NOMO-1 treated with dmso at 0.1 percent for 144 hours (cell line): Measurements from ENCODE around the gene DIAPH3.

Experiments
- DNase-seq: peaks from one replicate; lab custom pipeline; 2025; ENCODE audit not compliant: unreplicated experiment; lab: John Stamatoyannopoulos, UW

DIAPH3 gene

DNA sequence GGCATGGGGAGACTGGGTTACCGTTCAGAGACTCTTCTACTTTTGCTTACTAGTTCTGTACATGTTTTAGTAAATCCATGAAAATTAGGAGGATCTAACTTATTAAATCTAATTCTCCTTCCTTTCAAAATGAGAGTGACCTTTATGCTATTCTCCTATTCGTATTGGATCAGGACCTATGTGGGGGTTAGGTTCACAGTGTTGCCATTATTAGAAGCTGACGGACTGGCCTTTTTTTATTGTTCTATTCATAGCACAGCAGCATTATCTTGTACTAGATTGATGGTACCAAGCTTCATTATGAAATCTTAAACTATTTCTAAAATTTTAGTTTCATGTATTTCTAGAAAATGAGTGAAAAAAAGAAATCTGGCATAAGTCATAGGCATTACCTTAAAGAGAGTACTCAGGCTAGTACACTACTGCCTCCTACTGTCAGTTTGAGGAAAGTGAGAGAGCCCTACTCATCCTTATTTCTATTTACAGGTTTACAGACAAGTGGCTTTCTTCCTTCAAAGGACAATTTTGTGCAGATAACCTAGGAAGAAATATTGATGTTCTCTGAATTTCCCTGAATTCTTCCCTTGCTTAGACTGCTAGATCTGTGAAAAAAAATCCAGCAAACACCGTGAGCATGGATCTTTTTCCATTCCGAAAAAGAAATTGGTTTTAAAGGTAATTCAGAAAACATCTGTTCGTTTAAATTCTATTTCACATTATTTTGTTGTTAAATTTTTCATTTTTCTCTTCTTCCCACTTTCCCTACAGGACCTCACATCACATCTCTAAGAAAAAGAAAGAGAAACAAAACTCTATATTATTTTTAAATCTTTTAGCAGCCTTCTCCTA lies 485.5 kb downstream of the DIAPH3 start:
- DNase-seq = no peak

DNA sequence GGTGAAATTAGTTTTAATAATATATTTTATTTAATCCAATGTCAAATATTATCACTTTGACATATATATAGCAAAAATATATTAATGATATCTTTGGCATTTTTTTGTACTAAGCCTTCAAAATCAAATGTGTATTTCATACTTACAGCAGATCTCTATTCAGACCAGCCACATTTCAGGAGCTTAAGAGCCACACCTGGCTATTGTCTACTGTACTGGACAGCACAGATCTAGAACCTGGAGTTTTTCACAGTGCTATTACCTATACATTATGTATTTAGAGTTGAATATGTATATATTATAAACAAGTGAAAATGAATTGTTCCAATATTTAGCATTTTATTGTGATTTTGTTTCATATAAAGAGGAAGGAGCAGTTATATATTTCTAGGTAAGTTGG lies 486.3 kb downstream of the DIAPH3 start:
- DNase-seq = no peak

DNA sequence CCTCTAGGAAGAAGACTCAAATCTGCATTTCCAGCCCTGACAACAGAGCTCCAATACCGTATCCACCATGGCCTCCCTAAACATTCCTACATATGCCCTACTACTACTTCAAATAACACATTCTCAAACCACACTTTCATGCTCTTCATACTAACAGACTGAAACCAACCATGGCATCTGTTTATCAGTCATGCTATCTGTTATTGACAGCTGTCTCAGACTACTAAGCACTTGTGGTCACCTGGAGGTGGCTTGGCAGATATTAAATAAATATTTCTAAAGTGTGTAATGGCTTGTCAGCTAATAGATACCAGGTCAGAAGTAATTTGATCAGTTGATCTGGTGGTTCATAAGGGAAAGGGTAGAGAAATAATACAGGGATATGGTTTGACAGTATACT lies 489.1 kb downstream of the DIAPH3 start:
- no peak for DNase-seq

DNA sequence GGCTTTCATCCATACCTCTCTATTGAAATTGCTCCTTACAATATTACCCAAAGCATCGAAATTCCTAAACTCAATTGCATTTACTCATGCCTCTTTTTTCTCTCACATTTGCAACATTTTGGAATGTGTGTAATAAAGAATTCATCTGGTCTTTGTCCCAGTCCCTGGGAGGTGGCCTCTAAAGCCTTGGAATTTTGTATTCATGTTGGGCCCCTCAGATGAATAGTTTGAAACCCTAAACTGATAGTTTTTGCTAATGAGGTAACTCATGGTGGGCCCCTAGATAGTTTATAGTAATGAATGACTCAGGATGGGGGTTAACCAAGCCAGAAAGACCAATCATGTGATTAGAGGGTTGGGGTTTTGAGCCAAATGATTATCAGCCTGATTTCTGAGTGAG lies 490.4 kb downstream of the DIAPH3 start:
- DNase-seq = no peak

DNA sequence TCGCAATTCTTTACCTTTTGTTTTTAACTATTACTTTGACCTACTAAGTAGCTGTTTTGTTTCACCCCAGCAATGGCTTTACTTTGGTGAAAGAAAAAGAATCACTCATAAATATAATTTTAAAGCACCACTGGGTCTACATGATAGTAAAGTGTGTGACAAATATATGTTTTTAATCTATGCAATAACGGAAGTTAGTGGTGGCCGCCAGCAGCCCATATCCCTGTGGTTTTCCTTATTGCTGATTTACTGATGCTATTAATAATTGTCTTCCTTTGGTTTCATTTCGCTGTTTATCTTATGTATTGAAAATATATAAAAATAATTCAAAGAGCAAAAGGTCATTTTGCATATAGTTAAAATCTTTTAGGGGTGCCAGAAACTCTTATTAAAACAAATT lies 491.3 kb downstream of the DIAPH3 start:
- DNase-seq = no peak

DNA sequence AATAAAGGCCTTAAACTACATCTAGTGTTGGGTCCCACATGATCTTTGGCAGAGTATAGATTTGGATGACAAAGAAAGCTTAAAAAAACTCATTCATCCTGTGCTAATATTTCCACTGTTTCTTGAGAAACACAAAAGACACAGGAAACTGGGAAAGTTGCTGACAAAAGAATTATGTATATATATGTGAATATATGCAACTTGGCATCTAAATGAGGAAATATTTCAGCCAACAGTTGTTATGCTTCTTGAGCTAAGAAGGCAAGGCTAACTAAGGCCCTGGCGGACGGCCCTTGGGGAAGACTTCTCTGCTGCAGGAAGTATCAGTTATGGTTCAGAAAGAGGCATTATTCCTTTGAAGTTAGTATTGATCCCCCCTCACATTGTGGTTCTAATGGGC lies 491.8 kb downstream of the DIAPH3 start:
- DNase-seq = no peak

DNA sequence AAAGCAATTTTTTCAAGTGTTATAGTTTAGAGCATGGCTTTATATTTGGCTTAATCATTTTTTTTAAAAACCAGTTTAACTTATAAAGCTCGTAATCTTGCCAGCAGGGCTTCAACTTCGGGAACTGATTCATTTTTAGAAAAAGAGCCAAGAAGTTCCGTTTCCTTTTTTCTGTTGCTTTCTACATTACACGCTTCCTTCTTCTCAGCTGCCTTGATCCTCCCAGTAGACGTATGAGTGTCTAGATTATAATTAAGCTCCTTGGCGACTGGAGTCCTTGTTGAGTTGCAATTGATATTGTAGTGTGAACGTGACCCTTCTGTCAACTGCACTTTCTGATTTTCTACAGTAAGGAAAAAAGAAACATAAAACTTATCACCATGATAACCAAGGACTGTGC lies 497.2 kb downstream of the DIAPH3 start:
- peak; percentile 60 for DNase-seq

DNA sequence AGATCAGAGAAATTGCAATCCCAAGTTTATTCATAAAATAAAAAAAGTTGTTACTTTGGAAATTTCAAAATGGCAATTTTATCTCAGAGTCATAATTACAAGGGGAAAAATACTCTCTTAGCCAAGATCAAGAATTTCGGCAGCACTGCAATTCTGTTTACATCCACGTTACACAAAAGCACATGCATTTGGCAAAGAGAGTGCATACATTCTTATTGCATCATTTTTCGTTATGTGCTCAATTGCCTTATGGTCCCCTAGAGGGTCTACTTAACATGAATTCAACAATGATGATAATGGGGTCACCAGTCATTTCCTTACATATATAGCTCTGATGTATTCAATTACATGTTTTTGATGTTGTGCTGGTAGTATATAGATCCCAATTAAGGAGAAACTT lies 498.0 kb downstream of the DIAPH3 start:
- no peak for DNase-seq

DNA sequence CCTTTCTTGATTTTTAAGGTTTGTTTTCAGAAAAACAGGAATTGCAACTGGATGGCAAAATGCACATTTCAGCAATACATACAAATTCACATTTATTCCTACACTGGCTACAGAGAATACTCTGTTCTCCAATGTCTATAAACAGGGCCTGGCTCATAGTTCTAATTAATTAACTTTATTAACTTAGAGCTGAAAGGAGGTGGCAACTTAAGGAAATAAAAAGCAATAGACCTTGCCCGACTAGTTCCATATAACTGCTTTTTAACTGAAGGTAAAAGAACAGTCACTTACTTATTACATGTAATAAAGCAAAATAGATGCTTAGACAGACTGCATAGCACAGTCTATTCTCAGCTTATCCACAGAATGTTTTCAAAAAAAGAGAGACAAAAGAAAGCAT lies 498.5 kb downstream of the DIAPH3 start:
- DNase-seq = no peak

DNA sequence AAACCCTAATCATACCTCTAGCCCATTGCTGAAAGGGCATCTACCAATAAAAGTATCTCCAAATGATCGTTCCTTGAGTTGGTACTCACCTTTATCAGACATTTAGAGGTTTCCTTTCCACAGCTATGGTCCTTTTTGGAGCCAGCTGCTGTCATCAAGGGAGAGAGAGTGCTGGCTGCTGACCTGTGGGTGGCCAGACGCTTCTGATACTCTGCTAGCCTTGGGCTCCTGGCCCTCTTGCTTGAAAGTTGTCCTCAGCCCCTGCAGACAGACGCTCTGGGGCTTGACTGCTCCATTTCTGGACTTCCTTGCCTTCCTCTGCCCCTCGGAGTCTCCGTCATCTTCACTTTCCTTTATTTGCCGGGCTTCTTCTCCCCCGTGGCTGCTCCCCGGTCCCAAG lies 499.1 kb downstream of the DIAPH3 start:
- no peak for DNase-seq

DNA sequence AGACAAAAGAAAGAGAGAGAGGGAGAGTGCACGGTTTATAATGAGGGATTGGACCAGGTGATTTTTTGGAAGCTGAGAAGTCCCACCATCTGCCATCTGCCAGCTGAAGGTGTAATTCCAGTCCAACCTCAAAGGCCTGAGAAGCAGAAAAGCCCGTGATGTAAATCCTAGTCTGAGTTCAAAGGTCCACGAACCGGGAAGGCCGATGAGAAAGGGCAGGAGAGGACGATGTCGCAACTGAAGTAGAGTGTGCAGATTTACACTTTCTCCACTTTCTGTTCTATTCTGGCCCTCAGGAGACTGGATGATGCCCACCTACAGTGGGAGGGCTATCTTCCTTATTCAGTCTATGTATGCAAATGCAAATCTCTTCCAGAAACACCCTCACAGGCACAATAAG lies 500.0 kb downstream of the DIAPH3 start:
- DNase-seq = no peak

DNA sequence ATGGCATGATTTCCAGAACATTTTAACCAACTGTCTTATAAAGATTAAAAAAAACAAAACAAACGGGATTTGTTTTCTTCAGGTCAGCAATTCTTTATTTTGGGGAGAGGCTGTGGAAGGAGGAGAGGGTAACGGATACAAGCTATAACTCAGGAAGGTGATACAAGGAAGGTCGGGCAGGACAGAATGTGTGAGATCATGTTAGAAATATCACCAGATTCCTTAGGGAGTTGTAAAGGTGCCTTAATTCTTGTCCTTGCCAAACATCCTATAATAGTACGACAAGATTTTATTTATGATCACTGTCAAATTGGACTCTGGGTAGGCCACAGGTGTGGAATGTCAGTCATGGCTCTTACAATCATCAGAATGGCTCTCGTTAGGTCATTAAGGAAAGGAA lies 503.1 kb downstream of the DIAPH3 start:
- DNase-seq = no peak

DNA sequence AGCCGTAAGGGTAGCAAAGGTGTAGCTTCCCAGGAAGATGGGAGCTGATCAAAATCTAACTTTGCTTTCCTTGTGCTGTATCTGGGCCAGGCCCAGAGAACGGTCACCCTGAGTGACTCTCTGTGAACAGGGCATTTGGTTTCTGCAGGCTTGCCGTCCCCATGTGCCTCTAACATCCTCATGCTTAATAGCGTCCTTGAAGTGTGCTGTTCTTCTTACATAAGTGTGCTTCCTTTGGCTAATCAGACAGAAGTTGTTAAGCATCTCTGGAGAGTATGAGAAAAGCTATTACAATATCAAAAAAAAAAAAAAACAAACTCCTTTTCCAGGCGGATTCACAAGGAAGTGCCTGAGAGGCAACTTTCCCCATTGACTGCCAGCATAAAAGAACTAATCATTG lies 503.7 kb downstream of the DIAPH3 start:
- DNase-seq = no peak

DNA sequence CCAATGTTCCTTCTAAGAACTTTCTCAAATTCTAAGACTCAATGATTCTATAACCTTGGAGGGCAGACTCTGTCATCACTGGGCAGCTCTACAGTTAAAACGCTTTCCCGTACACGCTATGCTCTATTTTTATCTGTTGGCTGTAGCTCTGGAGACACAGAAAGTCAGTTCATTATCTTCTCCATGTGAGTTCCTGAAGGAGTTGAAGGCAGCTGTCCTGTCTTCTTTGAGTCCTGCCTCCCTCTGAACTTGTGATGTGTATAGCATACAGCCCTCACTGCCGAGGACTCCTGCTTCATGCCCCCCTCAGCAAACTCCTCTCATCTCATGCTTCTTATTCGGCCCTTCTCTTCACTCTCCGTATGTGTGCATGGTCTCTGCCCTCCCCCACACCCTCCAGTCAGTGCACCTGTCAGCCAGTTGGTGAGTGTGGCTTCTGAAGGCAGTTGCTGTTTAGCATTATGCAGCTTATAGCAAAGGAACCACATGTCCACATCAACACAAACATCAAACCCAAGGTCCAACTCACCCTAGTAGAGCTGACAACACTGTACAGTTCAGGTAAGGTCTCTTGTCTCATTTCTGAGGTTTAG lies 504.9 kb downstream of the DIAPH3 start:
- no peak for DNase-seq

DNA sequence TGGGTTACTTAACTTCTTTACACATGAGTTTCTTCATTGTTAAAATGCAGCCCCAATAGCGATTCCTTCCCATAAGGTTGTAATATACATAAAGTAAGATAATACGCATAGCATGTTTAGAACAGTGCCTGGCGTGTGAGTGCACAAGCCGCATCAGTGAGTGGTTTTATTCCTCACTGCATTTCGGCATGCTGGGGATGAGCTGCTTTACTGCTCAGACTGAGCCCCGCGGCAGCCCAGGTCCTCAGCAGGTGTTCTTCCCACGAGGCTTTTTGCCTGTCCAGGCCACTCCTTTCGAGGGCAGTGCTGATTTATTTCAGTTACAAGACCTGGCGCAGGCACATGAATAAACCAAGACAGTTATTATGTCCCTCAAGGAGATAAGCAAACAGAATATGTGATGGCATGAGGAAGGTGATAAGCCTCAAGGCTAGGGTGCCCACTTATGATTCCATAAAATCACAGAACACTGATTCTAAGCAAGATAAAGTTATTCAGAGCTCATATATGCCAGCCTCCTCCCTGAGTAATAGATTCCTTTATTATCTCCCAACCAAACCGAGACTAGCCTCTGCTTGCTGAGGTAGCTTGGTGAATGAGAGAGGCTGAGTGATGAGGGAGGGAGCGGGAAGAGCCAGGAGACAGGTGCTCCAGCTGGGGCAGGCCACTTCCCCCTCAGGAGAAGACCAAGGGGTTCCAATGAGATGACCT lies 505.5 kb downstream of the DIAPH3 start:
- no peak for DNase-seq

DNA sequence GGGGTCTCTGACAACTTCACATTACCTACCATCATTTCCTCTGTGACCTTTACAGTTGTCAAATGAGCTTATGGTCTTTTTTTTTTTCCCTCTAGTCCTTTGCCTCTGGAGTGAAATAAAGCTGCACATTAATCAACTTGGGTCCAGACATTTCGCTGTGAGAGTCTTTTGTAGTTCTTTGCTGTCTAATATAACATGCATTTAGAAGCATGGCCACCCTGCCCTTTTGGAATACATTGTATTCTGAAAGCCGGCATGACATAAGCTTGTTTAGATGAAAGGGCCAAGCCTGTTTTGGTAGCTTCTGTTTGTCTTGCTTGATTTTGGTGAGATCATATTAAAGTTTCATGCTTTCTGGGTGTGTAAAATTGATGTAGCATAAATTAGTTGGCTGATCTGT lies 509.8 kb downstream of the DIAPH3 start:
- no peak for DNase-seq

DNA sequence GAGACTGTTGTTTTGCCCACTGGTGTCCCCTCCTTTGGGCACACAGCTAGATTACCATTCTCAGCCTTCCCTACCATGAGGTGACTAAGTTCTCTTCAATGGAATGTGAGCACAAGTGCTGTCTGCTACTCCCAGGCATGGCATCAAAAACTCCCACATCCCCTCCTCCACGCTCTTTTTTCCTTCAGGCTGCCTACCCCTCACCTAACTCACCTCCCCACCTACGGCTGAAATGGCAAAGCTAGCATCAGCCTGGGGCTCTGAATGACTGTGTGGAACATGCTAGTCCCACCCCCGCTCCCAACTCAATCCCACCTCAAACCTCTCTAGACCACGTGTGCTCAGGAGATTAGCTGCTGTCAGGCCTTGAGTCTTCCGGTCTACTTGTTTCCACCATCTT lies 512.2 kb downstream of the DIAPH3 start:
- no peak for DNase-seq

DNA sequence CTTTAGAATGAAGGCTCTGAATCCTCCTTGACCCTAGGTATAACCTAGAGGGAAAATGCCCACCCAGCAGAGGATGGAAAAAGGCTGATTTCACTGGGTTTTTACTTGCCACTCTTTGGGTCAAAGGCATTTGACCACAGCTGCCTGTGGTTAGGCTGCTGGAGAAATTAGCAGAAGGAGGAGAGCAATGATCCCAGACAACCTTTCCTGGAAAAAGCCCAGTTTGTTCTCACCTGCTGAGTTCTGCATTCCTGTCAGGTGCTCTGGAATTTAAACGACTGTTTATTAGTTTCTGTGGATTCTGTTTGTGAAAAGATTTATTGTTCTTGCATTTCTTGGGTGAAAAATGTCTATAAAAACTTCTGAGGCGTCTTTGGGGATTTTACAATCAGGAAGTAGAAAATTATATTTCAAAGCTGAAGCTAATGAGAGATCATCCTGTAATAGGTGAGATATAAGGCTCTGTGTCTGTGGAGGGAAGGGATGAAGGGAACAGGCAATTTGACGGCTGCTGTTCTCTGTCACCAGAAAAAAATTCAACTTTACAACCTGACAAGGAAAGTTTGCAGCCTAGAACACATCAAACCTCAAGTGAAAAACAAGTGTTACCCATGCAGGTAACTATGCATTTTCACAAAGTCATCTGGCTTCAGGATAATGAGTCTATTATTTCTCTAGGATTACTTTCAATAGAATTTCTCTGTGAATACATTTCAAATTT lies 519.7 kb downstream of the DIAPH3 start:
- DNase-seq = no peak

DNA sequence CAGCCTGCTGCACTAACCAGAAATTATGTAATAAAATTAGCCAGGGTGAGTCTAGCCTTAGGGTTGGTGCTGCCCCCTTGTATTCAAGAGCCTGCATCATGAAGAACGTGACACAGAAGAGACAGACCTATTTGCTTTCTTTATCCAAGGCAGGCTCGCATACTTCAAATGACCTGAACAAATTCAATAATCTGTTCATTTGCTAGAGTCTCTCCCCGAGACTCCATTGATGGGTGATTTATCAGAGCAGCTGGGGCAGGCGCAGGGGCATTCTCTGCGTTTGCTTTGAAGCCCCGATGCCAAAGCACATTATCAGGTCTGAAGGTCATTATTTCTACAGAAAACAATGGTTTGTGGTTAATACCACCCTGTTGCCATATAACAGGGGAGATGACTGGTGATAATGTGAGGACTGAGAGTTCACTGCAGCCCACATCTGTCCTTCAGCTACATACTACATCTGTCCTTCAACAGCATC lies 520.3 kb downstream of the DIAPH3 start:
- DNase-seq = no peak

DNA sequence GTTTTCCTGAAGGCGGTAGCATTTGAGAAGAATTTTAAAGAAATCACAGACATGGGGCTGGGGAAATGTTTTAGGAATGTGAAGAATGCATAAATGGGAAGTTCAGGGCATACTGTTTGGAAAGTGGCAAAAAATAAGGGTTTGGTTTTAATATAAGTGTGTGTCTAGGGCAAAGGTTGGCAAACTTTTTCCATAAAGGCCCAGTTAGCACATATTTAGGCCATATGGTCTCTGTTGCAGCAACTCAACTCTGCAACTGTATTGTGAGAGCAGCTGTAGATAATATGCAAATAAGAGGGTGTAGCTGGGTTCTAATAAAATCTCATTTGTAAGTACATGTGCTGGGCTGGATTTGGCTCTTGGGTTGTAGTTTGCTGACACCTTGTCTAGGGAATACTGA lies 521.9 kb downstream of the DIAPH3 start:
- no peak for DNase-seq

DNA sequence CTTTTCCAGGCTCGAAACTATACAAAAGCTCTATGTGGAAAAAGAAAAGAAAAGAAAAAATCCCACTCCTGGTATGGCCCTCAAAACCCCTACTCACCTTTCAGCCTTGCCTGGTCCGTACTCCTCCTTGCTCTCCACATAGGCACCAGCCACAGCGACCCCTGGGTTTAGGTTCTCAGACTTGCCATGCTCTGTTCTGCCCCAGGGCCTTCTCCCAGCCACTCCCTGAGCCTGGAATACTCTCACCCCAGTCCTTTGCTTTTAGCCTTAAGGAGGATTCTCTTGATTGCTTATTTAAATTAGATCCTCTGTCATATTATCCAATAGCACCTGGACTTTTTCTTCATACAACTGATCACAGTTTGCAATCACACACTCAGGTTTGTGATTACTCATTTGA lies 522.5 kb downstream of the DIAPH3 start:
- no peak for DNase-seq
